Astrocyte of the spinal cord (primary cell): Measurements from ENCODE around the gene GDF10.

Experiments used
- DNase-seq: peaks from one replicate; pipeline ENCODE4 v3.0.0; 2011; ENCODE audit warnings: low read depth, low spot score
- H3K4me3 ChIP-seq: 2 replicates; pipeline ENCODE4 v1.5.1; 2011; ENCODE audit warnings: low read depth, mild to moderate bottlenecking, low read length, moderate library complexity
- in situ Hi-C: cut with HindIII; loops from 2 replicates; pipeline ENCODE4 v1.10.0; 2017; ENCODE audit warnings: low sequenced_read_pairs
- TF ChIP-seq, protein P1 (sequence below): IDR thresholded peaks from 2 replicates; pipeline ENCODE4 v1.5.1; 2012; ENCODE audit warnings: low read depth, mild to moderate bottlenecking, low read length, inconsistent platforms

The GDF10 gene, protein sequence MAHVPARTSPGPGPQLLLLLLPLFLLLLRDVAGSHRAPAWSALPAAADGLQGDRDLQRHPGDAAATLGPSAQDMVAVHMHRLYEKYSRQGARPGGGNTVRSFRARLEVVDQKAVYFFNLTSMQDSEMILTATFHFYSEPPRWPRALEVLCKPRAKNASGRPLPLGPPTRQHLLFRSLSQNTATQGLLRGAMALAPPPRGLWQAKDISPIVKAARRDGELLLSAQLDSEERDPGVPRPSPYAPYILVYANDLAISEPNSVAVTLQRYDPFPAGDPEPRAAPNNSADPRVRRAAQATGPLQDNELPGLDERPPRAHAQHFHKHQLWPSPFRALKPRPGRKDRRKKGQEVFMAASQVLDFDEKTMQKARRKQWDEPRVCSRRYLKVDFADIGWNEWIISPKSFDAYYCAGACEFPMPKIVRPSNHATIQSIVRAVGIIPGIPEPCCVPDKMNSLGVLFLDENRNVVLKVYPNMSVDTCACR

DNA sequence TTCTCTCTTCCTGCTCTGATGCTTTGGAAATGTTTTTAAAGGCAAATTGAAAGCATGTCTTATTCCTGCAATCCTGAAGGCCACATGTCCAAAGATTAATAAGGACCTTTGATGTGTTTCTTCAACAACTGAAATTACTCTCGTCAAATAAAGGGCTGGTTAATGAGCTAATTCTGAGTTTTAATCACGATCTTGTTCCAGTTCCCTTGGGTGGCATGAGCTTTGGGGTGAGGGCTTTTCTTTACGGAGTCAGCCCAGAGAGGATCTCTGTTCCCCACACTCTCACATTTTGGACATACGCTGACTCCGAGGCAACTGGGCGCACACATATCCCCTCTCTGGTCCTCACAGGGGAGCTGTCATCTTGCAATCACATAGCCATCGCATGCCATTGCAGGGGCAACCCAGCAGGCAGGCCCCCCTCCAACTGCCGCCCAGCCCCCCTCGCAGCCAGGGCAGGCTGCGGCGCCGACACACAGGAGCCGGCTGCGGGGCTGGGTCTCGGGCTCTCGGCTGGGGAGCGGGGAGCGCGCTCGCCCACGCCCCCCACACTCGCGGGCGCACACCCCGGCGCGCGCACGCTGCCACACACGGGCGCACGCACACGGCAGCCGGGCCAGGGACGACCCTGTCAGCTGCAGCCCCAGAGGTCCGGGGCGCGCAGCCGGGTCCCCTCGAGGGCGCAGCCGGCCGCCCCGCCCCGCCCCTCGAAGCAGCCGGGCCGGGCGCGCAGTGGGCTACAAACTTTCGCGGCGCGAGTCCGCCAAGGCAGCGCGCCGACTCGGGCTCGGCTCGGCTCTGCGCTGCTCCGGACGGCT, at the start of gene GDF10:
Gene GDF10, plus strand, starts transcription at position 587 of the 818 bp plus-strand sequence. CDS start 455 bp downstream, outside the sequence.
- no peak within 1 kb of the TSS for H3K4me3 ChIP-seq
- in situ Hi-C loops, result no loop called here

GRCh38 chr10:47252093-47252780, 47.8 kb upstream of the GDF10 start:
- H3K4me3 ChIP-seq, result no peak overlapping the region
- in situ Hi-C loops, result no loop called here
- TF ChIP-seq, protein P1, sequence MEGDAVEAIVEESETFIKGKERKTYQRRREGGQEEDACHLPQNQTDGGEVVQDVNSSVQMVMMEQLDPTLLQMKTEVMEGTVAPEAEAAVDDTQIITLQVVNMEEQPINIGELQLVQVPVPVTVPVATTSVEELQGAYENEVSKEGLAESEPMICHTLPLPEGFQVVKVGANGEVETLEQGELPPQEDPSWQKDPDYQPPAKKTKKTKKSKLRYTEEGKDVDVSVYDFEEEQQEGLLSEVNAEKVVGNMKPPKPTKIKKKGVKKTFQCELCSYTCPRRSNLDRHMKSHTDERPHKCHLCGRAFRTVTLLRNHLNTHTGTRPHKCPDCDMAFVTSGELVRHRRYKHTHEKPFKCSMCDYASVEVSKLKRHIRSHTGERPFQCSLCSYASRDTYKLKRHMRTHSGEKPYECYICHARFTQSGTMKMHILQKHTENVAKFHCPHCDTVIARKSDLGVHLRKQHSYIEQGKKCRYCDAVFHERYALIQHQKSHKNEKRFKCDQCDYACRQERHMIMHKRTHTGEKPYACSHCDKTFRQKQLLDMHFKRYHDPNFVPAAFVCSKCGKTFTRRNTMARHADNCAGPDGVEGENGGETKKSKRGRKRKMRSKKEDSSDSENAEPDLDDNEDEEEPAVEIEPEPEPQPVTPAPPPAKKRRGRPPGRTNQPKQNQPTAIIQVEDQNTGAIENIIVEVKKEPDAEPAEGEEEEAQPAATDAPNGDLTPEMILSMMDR, result no peak
- DNase-seq, result no peak

More for the DNA sequence above, at the start of gene GDF10:
- no peak for DNase-seq
- TF ChIP-seq, protein P1, result no peak

DNA sequence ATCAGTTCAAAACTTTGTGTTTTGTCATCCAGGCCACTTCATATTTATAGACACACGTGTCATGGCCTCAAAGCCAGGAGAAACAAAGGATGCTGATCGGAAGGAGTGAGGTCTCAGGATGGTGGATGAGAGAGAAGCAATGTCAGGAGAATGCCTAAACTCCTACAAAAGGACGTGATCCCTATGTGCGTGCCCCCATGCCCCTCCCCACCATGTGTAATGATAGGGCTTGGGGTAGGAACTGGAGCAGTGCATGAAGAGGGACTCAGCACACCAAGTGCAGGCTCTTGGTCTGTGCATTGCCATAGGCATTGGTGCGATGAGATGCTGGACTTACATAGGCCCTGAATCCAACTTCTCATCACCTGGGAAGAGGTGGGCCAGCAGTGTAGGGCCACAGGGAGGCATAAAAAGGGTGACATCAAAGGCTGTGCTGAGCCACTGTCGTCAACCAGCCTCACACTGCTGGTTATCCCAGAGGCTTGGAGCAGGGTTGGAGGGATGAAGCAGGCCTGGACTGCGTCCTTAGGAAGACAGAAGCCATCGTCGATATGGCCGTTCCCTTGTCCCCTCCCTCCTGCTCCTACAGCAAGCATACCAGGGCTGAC, 46.9 kb upstream of the GDF10 start:
- H3K4me3 ChIP-seq, result no peak overlapping the region
- TF ChIP-seq, protein P1, result no peak
- DNase-seq, result no peak
- in situ Hi-C loops, result no loop called here

GRCh38 chr10:47253651-47254375, 46.2 kb upstream of the GDF10 start:
- in situ Hi-C loops, result no loop called here
- DNase-seq, result peak; percentile 91
- TF ChIP-seq, protein P1, result no peak
- no peak overlapping the region for H3K4me3 ChIP-seq

DNA sequence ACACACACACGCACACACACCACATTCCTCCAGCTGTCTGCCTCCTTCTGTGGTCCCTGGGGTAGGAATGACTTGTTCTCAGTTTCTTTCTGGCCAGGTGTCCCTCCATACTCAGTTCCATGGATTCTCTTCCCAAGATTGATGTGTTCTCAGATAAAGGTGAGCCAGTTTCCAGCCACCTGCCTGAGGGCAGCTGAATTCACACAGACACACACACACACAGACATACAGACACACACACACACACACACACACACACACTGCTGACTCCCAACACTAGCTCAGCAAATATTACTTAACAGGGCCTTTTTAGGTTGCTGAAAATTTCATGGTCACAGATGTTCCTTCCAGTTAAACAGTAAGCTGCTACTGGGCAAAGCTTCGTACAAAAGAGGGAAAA, 45.4 kb upstream of the GDF10 start:
- in situ Hi-C loops, result no loop called here
- TF ChIP-seq, protein P1, result no peak
- no peak overlapping the region for H3K4me3 ChIP-seq
- no peak for DNase-seq
